Activated CD8-positive, alpha-beta memory T cell treated with anti-CD3 and anti-CD28 coated beads, Interleukin-2, amount 50 U/mL, for 48 hours (primary cell): Measurements from ENCODE around the gene PRKCA.

Experiments used
- DNase-seq: peaks from one replicate; pipeline ENCODE4 v3.0.0-alpha.2; 2020

Gene PRKCA

GRCh38 chr17:66525338-66525737 is 222.9 kb downstream of the PRKCA start:
- no peak for DNase-seq

GRCh38 chr17:66526827-66527226 is 224.4 kb downstream of the PRKCA start:
- DNase-seq, result no peak

- DNase-seq, result no peak
Observed at GRCh38 chr17:66527335-66527734, 224.9 kb downstream of the PRKCA start.

GRCh38 chr17:66531851-66532295 is 229.5 kb downstream of the PRKCA start:
- DNase-seq, result no peak

GRCh38 chr17:66533572-66533971 is 231.2 kb downstream of the PRKCA start:
- no peak for DNase-seq

GRCh38 chr17:66533986-66534385 is 231.6 kb downstream of the PRKCA start:
- DNase-seq, result no peak

GRCh38 chr17:66535611-66536010 is 233.2 kb downstream of the PRKCA start:
- no peak for DNase-seq

GRCh38 chr17:66537502-66537901 is 235.1 kb downstream of the PRKCA start:
- DNase-seq, result no peak

GRCh38 chr17:66538776-66539175 is 236.4 kb downstream of the PRKCA start:
- no peak for DNase-seq

- no peak for DNase-seq
Observed at GRCh38 chr17:66540131-66540781, 237.8 kb downstream of the PRKCA start.

GRCh38 chr17:66541461-66542128 is 239.2 kb downstream of the PRKCA start:
- DNase-seq, result no peak

- DNase-seq, result no peak
Observed at GRCh38 chr17:66542129-66542966, 239.9 kb downstream of the PRKCA start.

GRCh38 chr17:66542967-66543520 is 240.6 kb downstream of the PRKCA start:
- no peak for DNase-seq

GRCh38 chr17:66543526-66543925 is 241.1 kb downstream of the PRKCA start:
- DNase-seq, result no peak

- DNase-seq, result no peak
Observed at GRCh38 chr17:66545918-66546317, 243.5 kb downstream of the PRKCA start.

- no peak for DNase-seq
Observed at GRCh38 chr17:66547151-66547865, 244.9 kb downstream of the PRKCA start.

GRCh38 chr17:66548158-66548557 is 245.7 kb downstream of the PRKCA start:
- peak; percentile 68 for DNase-seq

- no peak for DNase-seq
Observed at GRCh38 chr17:66548659-66549310, 246.4 kb downstream of the PRKCA start.

GRCh38 chr17:66549311-66549704 is 246.9 kb downstream of the PRKCA start:
- DNase-seq, result no peak

GRCh38 chr17:66549731-66550207 is 247.4 kb downstream of the PRKCA start:
- DNase-seq, result no peak

- no peak for DNase-seq
Observed at GRCh38 chr17:66551839-66552238, 249.4 kb downstream of the PRKCA start.

GRCh38 chr17:66552371-66552770 is 250.0 kb downstream of the PRKCA start:
- DNase-seq, result no peak
